ENCODE results near the gene LMTK3. TPM values are rescaled to one million over a fixed set of nuclear protein-coding genes. Genes with fewer than 3 reads are reported as not detected.

LMTK3 gene
- total and polyA plus RNA-seq, 9 of the 15 experiments (the other 6 are each of a cell fraction or from before 2014, with no cell fraction given) = 0.35 to 12.3 (median 2.0) TPM; not detected in 2

DNA sequence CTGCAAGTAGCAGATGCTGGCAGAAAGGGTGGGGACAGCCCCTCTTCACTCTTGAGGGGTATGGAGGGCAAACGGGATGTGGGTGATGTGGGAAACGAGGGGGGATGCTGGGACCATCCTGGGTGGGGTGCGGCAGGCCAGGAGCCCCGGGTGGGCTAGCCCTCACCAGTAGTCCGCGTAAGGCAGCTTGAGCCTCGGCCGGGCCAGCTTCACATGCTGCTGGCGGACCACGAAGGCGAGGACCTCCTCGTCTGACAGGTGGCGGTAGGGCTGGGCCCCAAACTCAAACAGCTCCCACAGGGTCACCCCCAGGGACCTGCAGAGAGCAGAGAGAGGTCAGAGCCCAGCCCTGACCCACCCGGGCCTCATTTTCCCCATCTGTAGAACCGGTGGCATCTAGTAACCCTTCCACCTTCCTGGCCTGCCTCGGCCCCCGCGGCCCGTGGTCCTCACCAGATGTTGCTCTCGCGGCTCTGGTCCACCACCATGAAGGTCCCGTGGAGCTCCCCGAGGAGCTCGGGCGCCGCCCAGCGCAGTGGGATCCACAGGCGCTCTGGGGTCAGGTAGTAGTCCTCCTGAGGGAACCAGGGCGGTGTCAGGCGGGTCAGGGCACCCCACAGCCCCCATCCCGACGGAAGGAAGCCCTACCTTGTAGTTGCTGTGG is 10.7 kb downstream of the LMTK3 start (continued):
- TF ChIP-seq, protein P1, sequence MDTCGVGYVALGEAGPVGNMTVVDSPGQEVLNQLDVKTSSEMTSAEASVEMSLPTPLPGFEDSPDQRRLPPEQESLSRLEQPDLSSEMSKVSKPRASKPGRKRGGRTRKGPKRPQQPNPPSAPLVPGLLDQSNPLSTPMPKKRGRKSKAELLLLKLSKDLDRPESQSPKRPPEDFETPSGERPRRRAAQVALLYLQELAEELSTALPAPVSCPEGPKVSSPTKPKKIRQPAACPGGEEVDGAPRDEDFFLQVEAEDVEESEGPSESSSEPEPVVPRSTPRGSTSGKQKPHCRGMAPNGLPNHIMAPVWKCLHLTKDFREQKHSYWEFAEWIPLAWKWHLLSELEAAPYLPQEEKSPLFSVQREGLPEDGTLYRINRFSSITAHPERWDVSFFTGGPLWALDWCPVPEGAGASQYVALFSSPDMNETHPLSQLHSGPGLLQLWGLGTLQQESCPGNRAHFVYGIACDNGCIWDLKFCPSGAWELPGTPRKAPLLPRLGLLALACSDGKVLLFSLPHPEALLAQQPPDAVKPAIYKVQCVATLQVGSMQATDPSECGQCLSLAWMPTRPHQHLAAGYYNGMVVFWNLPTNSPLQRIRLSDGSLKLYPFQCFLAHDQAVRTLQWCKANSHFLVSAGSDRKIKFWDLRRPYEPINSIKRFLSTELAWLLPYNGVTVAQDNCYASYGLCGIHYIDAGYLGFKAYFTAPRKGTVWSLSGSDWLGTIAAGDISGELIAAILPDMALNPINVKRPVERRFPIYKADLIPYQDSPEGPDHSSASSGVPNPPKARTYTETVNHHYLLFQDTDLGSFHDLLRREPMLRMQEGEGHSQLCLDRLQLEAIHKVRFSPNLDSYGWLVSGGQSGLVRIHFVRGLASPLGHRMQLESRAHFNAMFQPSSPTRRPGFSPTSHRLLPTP (IDR thresholded peaks at IDR 0.05; ENCODE audit: borderline replicate concordance, extremely low read depth, insufficient read length) = no peak
- TF ChIP-seq, protein P2, sequence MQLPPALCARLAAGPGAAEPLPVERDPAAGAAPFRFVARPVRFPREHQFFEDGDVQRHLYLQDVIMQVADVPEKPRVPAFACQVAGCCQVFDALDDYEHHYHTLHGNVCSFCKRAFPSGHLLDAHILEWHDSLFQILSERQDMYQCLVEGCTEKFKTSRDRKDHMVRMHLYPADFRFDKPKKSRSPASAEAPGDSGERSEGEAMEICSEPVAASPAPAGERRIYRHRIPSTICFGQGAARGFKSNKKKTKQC (CRISPR knock-in tag; IDR thresholded peaks at IDR 0.05) = no peak; the same call in 1 of the 2 replicates
- TF ChIP-seq CTCFL (IDR thresholded peaks at IDR 0.05; ENCODE audit: borderline replicate concordance, insufficient read depth, low read depth, low read length, poor library complexity, severe bottlenecking) = no peak
- TF ChIP-seq ZNF766 (CRISPR knock-in tag; conservative IDR thresholded peaks at IDR 0.05) = no peak
- 0 out of 2 replicates have a peak, but pooled peaks have one; percentile 69 for TF ChIP-seq POLR2G (IDR thresholded peaks at IDR 0.05; ENCODE audit: low read depth, low read length)
- no peak for TF ChIP-seq ARID1B (IDR thresholded peaks at IDR 0.05)
- TF ChIP-seq HNRNPLL (IDR thresholded peaks at IDR 0.05; ENCODE audit: low read depth, low read length, poor library complexity, severe bottlenecking) = no peak
- TF ChIP-seq BHLHE40 (IDR thresholded peaks at IDR 0.05; ENCODE audit: low read length) = no peak
- no peak for TF ChIP-seq RFX5 (IDR thresholded peaks at IDR 0.05; ENCODE audit: low read depth, low read length)
- TF ChIP-seq MTA2 (IDR thresholded peaks at IDR 0.05; ENCODE audit: low read depth) = no peak
- no peak for TF ChIP-seq ZNF175 (CRISPR knock-in tag; IDR thresholded peaks at IDR 0.05; ENCODE audit: low read depth)
- TF ChIP-seq ZNF785 (CRISPR knock-in tag; IDR thresholded peaks at IDR 0.05) = no peak
- no peak for TF ChIP-seq HMG20A (CRISPR knock-in tag; conservative IDR thresholded peaks at IDR 0.05)
- TF ChIP-seq NFATC3 (IDR thresholded peaks at IDR 0.05) = no peak
- peak; percentile 46; the same call in 1 of the 2 replicates for TF ChIP-seq L3MBTL2 (IDR thresholded peaks at IDR 0.05)
- TF ChIP-seq MAFF (IDR thresholded peaks at IDR 0.05; ENCODE audit: low read length) = no peak
- TF ChIP-seq, protein P3, sequence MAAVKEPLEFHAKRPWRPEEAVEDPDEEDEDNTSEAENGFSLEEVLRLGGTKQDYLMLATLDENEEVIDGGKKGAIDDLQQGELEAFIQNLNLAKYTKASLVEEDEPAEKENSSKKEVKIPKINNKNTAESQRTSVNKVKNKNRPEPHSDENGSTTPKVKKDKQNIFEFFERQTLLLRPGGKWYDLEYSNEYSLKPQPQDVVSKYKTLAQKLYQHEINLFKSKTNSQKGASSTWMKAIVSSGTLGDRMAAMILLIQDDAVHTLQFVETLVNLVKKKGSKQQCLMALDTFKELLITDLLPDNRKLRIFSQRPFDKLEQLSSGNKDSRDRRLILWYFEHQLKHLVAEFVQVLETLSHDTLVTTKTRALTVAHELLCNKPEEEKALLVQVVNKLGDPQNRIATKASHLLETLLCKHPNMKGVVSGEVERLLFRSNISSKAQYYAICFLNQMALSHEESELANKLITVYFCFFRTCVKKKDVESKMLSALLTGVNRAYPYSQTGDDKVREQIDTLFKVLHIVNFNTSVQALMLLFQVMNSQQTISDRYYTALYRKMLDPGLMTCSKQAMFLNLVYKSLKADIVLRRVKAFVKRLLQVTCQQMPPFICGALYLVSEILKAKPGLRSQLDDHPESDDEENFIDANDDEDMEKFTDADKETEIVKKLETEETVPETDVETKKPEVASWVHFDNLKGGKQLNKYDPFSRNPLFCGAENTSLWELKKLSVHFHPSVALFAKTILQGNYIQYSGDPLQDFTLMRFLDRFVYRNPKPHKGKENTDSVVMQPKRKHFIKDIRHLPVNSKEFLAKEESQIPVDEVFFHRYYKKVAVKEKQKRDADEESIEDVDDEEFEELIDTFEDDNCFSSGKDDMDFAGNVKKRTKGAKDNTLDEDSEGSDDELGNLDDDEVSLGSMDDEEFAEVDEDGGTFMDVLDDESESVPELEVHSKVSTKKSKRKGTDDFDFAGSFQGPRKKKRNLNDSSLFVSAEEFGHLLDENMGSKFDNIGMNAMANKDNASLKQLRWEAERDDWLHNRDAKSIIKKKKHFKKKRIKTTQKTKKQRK (IDR thresholded peaks at IDR 0.05; ENCODE audit: borderline replicate concordance, low read depth, low read length) = no peak
- TF ChIP-seq SAFB (IDR thresholded peaks at IDR 0.05; ENCODE audit: borderline replicate concordance, low read depth, low read length) = peak; percentile 61; the same call in 1 of the 2 replicates
- TF ChIP-seq EP300 (IDR thresholded peaks at IDR 0.05; ENCODE audit: low read length) = no peak
- TF ChIP-seq ZKSCAN3 (CRISPR knock-in tag; IDR thresholded peaks at IDR 0.05) = no peak
